ENCODE measurements around the gene SH3PXD2B. TPM values are rescaled to one million over a fixed set of nuclear protein-coding genes. Genes with fewer than 3 reads are reported as not detected.

SH3PXD2B gene
- total and polyA plus RNA-seq, 11 donors: 1.1 to 22.7 (median 6.9) TPM

- Histone ChIP-seq H3K9me3 (no peaks in the 10 kb centered on the region), H3K4me3 (no peak overlapping the region), H3K27ac (peak overlapping the region in 1 of 12 donors; percentile 88), H3K27me3 (no peaks in the 10 kb centered on the region), H3K4me1 (peaks cover 0 to 39% (median 22%) of the 10 kb centered on the region in 12 donors), H3K36me3 (no peaks in the 10 kb centered on the region)
- no peak for ATAC-seq
- intact Hi-C loops (cut with DNase I): loop anchor here in 1 of 10 donors (5.0 kb wide), 1 partner anchor 140 kb away; the partner anchor contains the start of gene NEURL1B
- 93 to 97% (median 94%) methylated on average over 7 of the region's 7 CpGs for WGBS, 4 donors
- peak in 2 of 5 donors; percentile 1 to 2 for DNase-seq
- TF ChIP-seq CTCF (IDR thresholded peaks at IDR 0.05): no peak
- no peak for TF ChIP-seq POLR2A (IDR thresholded peaks at IDR 0.05)
These were observed 47.5 kb upstream of the SH3PXD2B start for GRCh38 chr5:172501708-172502320.

GRCh38 chr5:172499287-172499686 is 45.0 kb upstream of the SH3PXD2B start:
- TF ChIP-seq CTCF (IDR thresholded peaks at IDR 0.05) (no peak), POLR2A (IDR thresholded peaks at IDR 0.05) (no peak)
- intact Hi-C loops (cut with DNase I): no loop called here
- no peaks in the 10 kb centered on the region for H3K36me3 ChIP-seq

GRCh38 chr5:172498431-172499129 is 44.3 kb upstream of the SH3PXD2B start:
- no peak overlapping the region for H3K4me3 ChIP-seq
- no peak for ATAC-seq
- 95 to 97% (median 97%) methylated on average over 12 of the region's 12 CpGs for WGBS, 4 donors

More at GRCh38 chr5:172499287-172499686, 45.0 kb upstream of the SH3PXD2B start:
- Histone ChIP-seq H3K4me3 (no peak overlapping the region), H3K9me3 (no peaks in the 10 kb centered on the region), H3K27ac (no peak overlapping the region), H3K4me1 (peaks cover 0 to 51% (median 25%) of the 10 kb centered on the region in 12 donors), H3K27me3 (no peaks in the 10 kb centered on the region)
- DNase-seq (peak in 2 of 5 donors; percentile 5 to 14), ATAC-seq (no peak)
- WGBS, 4 donors: 96 to 100% (median 97%) methylated on average over 2 of the region's 2 CpGs

More at GRCh38 chr5:172498431-172499129, 44.3 kb upstream of the SH3PXD2B start:
- Histone ChIP-seq H3K36me3 (no peaks in the 10 kb centered on the region), H3K9me3 (no peaks in the 10 kb centered on the region), H3K4me1 (peaks cover 0 to 45% (median 19%) of the 10 kb centered on the region in 12 donors), H3K27ac (no peak overlapping the region), H3K27me3 (no peaks in the 10 kb centered on the region)
- intact Hi-C loops (cut with DNase I): no loop called here
- TF ChIP-seq POLR2A (IDR thresholded peaks at IDR 0.05) (no peak), CTCF (IDR thresholded peaks at IDR 0.05) (no peak)
- peak in 3 of 5 donors; percentile 3 to 10 (median 9) for DNase-seq
